Body of pancreas (tissue), 4 donors: Measurements from ENCODE around the gene FOXD4L3.
"Not testable (repeated sequence)": the region's sequence is repeated elsewhere in the genome, so short reads cannot be mapped to it uniquely, and the experiment has no call there.

Experiments used
- POLR2A ChIP-seq, 3 donors: fragments of 450-650 bp; IDR thresholded peaks; one replicate each; pipeline ENCODE4 v1.6.1; 2016; ENCODE audit warnings: antibody characterized with exemption in 3 of 3, mild to moderate bottlenecking in 2 of 3
- TF ChIP-seq, protein P1 (sequence below), 7 experiments: fragments of 450-650 bp in 4 of 7; fragments of 200-600 bp in 3 of 7; sonication (generic) in 3 of 7; IDR thresholded peaks; one replicate each; pipeline ENCODE4 v1.5.1; 2016 to 2019; ENCODE audit warnings: antibody characterized with exemption in 7 of 7

GRCh38 chr9:68281041-68281440 is 21.6 kb upstream of the FOXD4L3 start:
- TF ChIP-seq, protein P1, sequence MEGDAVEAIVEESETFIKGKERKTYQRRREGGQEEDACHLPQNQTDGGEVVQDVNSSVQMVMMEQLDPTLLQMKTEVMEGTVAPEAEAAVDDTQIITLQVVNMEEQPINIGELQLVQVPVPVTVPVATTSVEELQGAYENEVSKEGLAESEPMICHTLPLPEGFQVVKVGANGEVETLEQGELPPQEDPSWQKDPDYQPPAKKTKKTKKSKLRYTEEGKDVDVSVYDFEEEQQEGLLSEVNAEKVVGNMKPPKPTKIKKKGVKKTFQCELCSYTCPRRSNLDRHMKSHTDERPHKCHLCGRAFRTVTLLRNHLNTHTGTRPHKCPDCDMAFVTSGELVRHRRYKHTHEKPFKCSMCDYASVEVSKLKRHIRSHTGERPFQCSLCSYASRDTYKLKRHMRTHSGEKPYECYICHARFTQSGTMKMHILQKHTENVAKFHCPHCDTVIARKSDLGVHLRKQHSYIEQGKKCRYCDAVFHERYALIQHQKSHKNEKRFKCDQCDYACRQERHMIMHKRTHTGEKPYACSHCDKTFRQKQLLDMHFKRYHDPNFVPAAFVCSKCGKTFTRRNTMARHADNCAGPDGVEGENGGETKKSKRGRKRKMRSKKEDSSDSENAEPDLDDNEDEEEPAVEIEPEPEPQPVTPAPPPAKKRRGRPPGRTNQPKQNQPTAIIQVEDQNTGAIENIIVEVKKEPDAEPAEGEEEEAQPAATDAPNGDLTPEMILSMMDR (IDR thresholded peaks at IDR 0.05), result not testable (repeated sequence)
- TF ChIP-seq POLR2A (IDR thresholded peaks at IDR 0.05), result not testable (repeated sequence)
